ENCODE results near the gene HELZ2.

GRCh38 chr20:63561624-63562396, 12.2 kb downstream of the HELZ2 start:
- TF ChIP-seq CTCF (IDR thresholded peaks at IDR 0.05) (no peak), POLR2A (IDR thresholded peaks at IDR 0.05) (no peak)
